Measurements from ENCODE around the gene FAM120AOS. TPM values are rescaled to one million over a fixed set of nuclear protein-coding genes. Genes with fewer than 3 reads are reported as not detected.

The FAM120AOS gene
- total RNA-seq, 1 experiment from 2014 or later, result 36.0 TPM

DNA sequence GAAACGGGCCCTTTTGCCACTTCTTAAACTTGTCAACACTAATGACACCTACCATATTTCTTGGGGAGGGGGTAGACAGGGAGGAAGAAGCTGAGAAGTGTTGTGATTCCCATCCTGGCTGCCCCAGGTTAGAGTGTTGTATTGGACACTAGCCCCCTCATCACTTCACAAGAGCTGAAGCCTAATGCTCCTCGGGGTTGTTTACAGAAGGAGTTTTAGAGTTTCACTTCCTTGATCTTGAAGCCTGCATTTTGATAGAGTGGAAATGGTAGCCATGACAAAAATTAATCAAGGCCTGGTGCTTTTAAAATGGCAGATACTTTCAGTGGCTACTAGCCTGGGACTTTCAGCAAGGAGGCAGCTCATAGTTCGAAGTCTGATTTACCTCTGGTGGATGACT, 11.0 kb upstream of the FAM120AOS start:
- no peak for ATAC-seq
- in situ Hi-C loops (cut with HindIII; ENCODE audit: low pct_unique_long_range_greater_than_20kb, low sequenced_read_pairs), result no loop called here
- no peak overlapping the region for H3K27ac ChIP-seq (ENCODE audit: low read length)

DNA sequence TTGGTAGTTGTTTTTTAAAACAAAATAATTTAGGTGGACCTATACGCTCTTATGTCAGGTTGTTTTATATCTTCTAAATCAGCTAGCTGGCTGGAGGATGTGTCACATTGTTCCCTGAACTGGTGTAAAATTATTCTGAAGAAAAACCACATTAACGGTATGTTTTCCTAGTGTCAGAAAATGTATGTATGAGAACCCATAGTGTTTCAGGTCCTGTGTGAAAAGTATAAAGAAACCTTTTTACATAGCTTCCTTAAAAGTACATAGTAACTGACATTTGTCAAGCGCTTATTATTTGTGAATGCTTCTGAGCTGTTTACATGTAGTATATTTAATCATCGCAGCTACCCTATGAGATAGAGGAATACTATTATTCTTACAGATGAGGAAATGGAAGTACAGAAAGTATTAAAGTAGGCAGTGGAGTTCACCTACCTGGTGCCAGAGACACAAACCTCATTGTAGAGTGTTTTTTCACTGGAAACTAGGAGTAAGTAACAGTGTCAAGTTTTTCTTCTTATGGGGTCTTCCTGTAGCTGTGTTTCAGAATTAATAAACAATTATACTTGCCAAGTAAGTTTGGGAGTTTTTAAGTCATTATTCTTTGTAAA, 10.4 kb upstream of the FAM120AOS start:
- Histone ChIP-seq H3K4me3 (ENCODE audit: low read depth in 2 of 2, low read length in 2 of 2) (no peak overlapping the region), H3K27ac (ENCODE audit: low read length) (no peak overlapping the region), H3K36me3 (ENCODE audit: control insufficient read depth, insufficient read depth, low read length) (no peaks in the 10 kb centered on the region; the same call in 1 of the 2 replicates), H3K27me3 (ENCODE audit: control insufficient read depth, insufficient read depth, low read length) (no peaks in the 10 kb centered on the region), H3K9me3 (ENCODE audit: control insufficient read depth, insufficient read depth, low read depth, low read length) (no peaks in the 10 kb centered on the region), H3K4me1 (ENCODE audit: control insufficient read depth, insufficient read depth, low read length) (peaks cover 40% of the 10 kb centered on the region)
- TF ChIP-seq TCF7L2 (IDR thresholded peaks at IDR 0.05; ENCODE audit: low read depth, low read length) (no peak), POLR2AphosphoS5 (IDR thresholded peaks at IDR 0.05; ENCODE audit: low read depth, low read length) (no peak), SIN3A (IDR thresholded peaks at IDR 0.05; ENCODE audit: borderline replicate concordance, insufficient read depth, low read depth, low read length) (no peak)
- ATAC-seq (no peak), DNase-seq (ENCODE audit: low read depth, low spot score) (no peak)
- intact Hi-C loops (cut with micrococcal nuclease; ENCODE audit: unreplicated experiment) (no loop called here), in situ Hi-C loops (cut with HindIII; ENCODE audit: low pct_unique_long_range_greater_than_20kb, low sequenced_read_pairs) (no loop called here)
- CTCF ChIA-PET, result no interaction called here
- no TSS peak for BruUV-seq (replicated peaks)
- POLR2A ChIA-PET, result interaction anchor here (0.6 to 0.7 kb wide), 2 partner anchors 15 to 93 kb away, joined by 4 to 7 read pairs; no protein-coding TSS in a partner anchor

More for the DNA sequence above, 11.0 kb upstream of the FAM120AOS start:
- TF ChIP-seq, protein P1, sequence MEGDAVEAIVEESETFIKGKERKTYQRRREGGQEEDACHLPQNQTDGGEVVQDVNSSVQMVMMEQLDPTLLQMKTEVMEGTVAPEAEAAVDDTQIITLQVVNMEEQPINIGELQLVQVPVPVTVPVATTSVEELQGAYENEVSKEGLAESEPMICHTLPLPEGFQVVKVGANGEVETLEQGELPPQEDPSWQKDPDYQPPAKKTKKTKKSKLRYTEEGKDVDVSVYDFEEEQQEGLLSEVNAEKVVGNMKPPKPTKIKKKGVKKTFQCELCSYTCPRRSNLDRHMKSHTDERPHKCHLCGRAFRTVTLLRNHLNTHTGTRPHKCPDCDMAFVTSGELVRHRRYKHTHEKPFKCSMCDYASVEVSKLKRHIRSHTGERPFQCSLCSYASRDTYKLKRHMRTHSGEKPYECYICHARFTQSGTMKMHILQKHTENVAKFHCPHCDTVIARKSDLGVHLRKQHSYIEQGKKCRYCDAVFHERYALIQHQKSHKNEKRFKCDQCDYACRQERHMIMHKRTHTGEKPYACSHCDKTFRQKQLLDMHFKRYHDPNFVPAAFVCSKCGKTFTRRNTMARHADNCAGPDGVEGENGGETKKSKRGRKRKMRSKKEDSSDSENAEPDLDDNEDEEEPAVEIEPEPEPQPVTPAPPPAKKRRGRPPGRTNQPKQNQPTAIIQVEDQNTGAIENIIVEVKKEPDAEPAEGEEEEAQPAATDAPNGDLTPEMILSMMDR (IDR thresholded peaks at IDR 0.05), result no peak
- TF ChIP-seq SIN3A (IDR thresholded peaks at IDR 0.05; ENCODE audit: borderline replicate concordance, insufficient read depth, low read depth, low read length), result no peak
- TF ChIP-seq, protein P2, sequence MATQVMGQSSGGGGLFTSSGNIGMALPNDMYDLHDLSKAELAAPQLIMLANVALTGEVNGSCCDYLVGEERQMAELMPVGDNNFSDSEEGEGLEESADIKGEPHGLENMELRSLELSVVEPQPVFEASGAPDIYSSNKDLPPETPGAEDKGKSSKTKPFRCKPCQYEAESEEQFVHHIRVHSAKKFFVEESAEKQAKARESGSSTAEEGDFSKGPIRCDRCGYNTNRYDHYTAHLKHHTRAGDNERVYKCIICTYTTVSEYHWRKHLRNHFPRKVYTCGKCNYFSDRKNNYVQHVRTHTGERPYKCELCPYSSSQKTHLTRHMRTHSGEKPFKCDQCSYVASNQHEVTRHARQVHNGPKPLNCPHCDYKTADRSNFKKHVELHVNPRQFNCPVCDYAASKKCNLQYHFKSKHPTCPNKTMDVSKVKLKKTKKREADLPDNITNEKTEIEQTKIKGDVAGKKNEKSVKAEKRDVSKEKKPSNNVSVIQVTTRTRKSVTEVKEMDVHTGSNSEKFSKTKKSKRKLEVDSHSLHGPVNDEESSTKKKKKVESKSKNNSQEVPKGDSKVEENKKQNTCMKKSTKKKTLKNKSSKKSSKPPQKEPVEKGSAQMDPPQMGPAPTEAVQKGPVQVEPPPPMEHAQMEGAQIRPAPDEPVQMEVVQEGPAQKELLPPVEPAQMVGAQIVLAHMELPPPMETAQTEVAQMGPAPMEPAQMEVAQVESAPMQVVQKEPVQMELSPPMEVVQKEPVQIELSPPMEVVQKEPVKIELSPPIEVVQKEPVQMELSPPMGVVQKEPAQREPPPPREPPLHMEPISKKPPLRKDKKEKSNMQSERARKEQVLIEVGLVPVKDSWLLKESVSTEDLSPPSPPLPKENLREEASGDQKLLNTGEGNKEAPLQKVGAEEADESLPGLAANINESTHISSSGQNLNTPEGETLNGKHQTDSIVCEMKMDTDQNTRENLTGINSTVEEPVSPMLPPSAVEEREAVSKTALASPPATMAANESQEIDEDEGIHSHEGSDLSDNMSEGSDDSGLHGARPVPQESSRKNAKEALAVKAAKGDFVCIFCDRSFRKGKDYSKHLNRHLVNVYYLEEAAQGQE (IDR thresholded peaks at IDR 0.05; ENCODE audit: insufficient read depth in 1 of 2, low read depth in 2 of 2, low read length in 1 of 2), result no peak
- TF ChIP-seq POLR2AphosphoS5 (IDR thresholded peaks at IDR 0.05; ENCODE audit: low read depth, low read length), result no peak
- no peak for TF ChIP-seq TCF7L2 (IDR thresholded peaks at IDR 0.05; ENCODE audit: low read depth, low read length)
- Histone ChIP-seq H3K9me3 (ENCODE audit: control insufficient read depth, insufficient read depth, low read depth, low read length) (no peaks in the 10 kb centered on the region), H3K27me3 (ENCODE audit: control insufficient read depth, insufficient read depth, low read length) (no peaks in the 10 kb centered on the region), H3K4me1 (ENCODE audit: control insufficient read depth, insufficient read depth, low read length) (peaks cover 45% of the 10 kb centered on the region), H3K36me3 (ENCODE audit: control insufficient read depth, insufficient read depth, low read length) (no peaks in the 10 kb centered on the region; the same call in 1 of the 2 replicates), H3K4me3 (ENCODE audit: low read depth in 2 of 2, low read length in 2 of 2) (no peak overlapping the region)
- no peak for DNase-seq (ENCODE audit: low read depth, low spot score)
- intact Hi-C loops (cut with micrococcal nuclease; ENCODE audit: unreplicated experiment), result no loop called here
- CTCF ChIA-PET, result interaction anchor here (0.6 kb wide), 1 partner anchor 81 kb away, joined by 15 read pairs; no protein-coding TSS in a partner anchor
- POLR2A ChIA-PET, result interaction anchor here (0.7 to 1.6 kb wide), 2 partner anchors 11 to 15 kb away, joined by 4 to 5 read pairs; partner anchors contain the start of gene FAM120AOS
- no TSS peak for BruUV-seq (replicated peaks)

DNA sequence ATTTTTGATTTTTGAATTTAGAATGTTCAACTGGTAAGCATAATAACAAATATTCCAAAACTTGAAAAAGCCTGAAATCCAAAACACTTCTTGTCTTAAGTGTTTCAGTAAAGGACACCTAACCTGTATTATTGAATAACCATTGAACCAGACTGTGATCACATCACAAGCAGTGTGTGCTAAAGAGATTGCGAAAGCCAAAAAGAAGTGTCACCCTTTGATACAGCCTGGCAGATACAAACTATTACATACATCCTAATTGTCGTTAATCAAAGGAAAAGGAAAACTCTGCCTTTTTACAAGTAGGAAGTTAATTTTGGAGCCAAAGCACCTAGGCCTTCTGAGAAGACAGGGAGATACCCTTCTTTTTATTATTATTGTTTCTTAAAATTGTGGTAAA, 8.4 kb upstream of the FAM120AOS start:
- ChIA-PET CTCF (no interaction called here), POLR2A (no interaction called here)
- ATAC-seq (no peak), DNase-seq (ENCODE audit: low read depth, low spot score) (no peak)
- intact Hi-C loops (cut with micrococcal nuclease; ENCODE audit: unreplicated experiment), result no loop called here
- H3K27ac ChIP-seq (ENCODE audit: low read length), result no peak overlapping the region
- no peaks in the 10 kb centered on the region for H3K27me3 ChIP-seq (ENCODE audit: control insufficient read depth, insufficient read depth, low read length)
- no peaks in the 10 kb centered on the region for H3K9me3 ChIP-seq (ENCODE audit: control insufficient read depth, insufficient read depth, low read depth, low read length)
- H3K36me3 ChIP-seq (ENCODE audit: control insufficient read depth, insufficient read depth, low read length), result no peaks in the 10 kb centered on the region
- BruUV-seq (replicated peaks), result no TSS peak
- TF ChIP-seq TCF7L2 (IDR thresholded peaks at IDR 0.05; ENCODE audit: low read depth, low read length) (no peak), SIN3A (IDR thresholded peaks at IDR 0.05; ENCODE audit: borderline replicate concordance, insufficient read depth, low read depth, low read length) (no peak), POLR2AphosphoS5 (IDR thresholded peaks at IDR 0.05; ENCODE audit: low read depth, low read length) (no peak)
- TF ChIP-seq, protein P2 (IDR thresholded peaks at IDR 0.05; ENCODE audit: insufficient read depth in 1 of 2, low read depth in 2 of 2, low read length in 1 of 2), result no peak
- TF ChIP-seq, protein P1 (IDR thresholded peaks at IDR 0.05), result no peak
- H3K4me1 ChIP-seq (ENCODE audit: control insufficient read depth, insufficient read depth, low read length), result peaks cover 31% of the 10 kb centered on the region
- in situ Hi-C loops (cut with HindIII; ENCODE audit: low pct_unique_long_range_greater_than_20kb, low sequenced_read_pairs), result no loop called here
- H3K4me3 ChIP-seq (ENCODE audit: low read depth in 2 of 2, low read length in 2 of 2), result no peak overlapping the region
